Dermis microvascular lymphatic vessel endothelial cell (primary cell): ENCODE results near the gene DCLK3. TPM values are rescaled to one million over a fixed set of nuclear protein-coding genes. Genes with fewer than 3 reads are reported as not detected.
A peak's percentile ranks its signal among the peaks of the same experiment; 100 is the strongest.

Experiments used
- DNase-seq, 2 donors: peaks; one replicate each; pipeline versions ENCODE4 v3.0.0 to v3.0.0-alpha.2; 2010; ENCODE audit warnings: low read depth in 2 of 2
- total RNA-seq: library from RNA; depleted of rRNA; stranded (reverse); fragments of >200 nt; gene quantifications from 2 replicates; pipeline ENCODE4 v1.2.1, GENCODE V29; 2014

The DCLK3 gene
- total RNA-seq, 1 donor from 2014 or later: not detected

- no peak for DNase-seq
Measured at GRCh38 chr3:36709281-36709680, 55.1 kb downstream of the DCLK3 start.

GRCh38 chr3:36707623-36708409, 56.5 kb downstream of the DCLK3 start:
- DNase-seq: peak in 1 of 2 donors; percentile 11

GRCh38 chr3:36705015-36705414, 59.3 kb downstream of the DCLK3 start:
- DNase-seq: no peak

GRCh38 chr3:36704280-36704679, 60.1 kb downstream of the DCLK3 start:
- no peak for DNase-seq

GRCh38 chr3:36701249-36701572, 63.1 kb downstream of the DCLK3 start:
- DNase-seq: no peak

- peak; percentile 27 to 71 for DNase-seq
Measured at GRCh38 chr3:36700537-36701248, 63.7 kb downstream of the DCLK3 start.

- no peak for DNase-seq
Measured at GRCh38 chr3:36698314-36698713, 66.0 kb downstream of the DCLK3 start.

- no peak for DNase-seq
Measured at GRCh38 chr3:36697229-36698001, 66.9 kb downstream of the DCLK3 start.

- DNase-seq: no peak
Measured at GRCh38 chr3:36696799-36697198, 67.6 kb downstream of the DCLK3 start.

GRCh38 chr3:36695769-36696137, 68.6 kb downstream of the DCLK3 start:
- DNase-seq: no peak

GRCh38 chr3:36695113-36695768, 69.1 kb downstream of the DCLK3 start:
- DNase-seq: no peak

- no peak for DNase-seq
Measured at GRCh38 chr3:36693670-36694069, 70.7 kb downstream of the DCLK3 start.

GRCh38 chr3:36689560-36689959, 74.8 kb downstream of the DCLK3 start:
- DNase-seq: no peak

- DNase-seq: no peak
Measured at GRCh38 chr3:36688815-36689214, 75.5 kb downstream of the DCLK3 start.

- no peak for DNase-seq
Measured at GRCh38 chr3:36686516-36686915, 77.8 kb downstream of the DCLK3 start.

- no peak for DNase-seq
Measured at GRCh38 chr3:36681867-36682266, 82.5 kb downstream of the DCLK3 start.

- DNase-seq: no peak
Measured at GRCh38 chr3:36680952-36681351, 83.4 kb downstream of the DCLK3 start.

- DNase-seq: no peak
Measured at GRCh38 chr3:36679384-36680200, 84.8 kb downstream of the DCLK3 start.

- DNase-seq: no peak
Measured at GRCh38 chr3:36678216-36679013, 85.9 kb downstream of the DCLK3 start.

GRCh38 chr3:36677331-36678007, 86.9 kb downstream of the DCLK3 start:
- DNase-seq: no peak
